B cell (primary cell): Measurements from ENCODE around the gene AGAP1. TPM values are rescaled to one million over a fixed set of nuclear protein-coding genes. Genes with fewer than 3 reads are reported as not detected.

ENCODE experiments used
- ATAC-seq: fragments of 200-7000 bp; cut with Tn5 transposase; one replicate; pipeline ENCODE4 v1.10.0; 2021; ENCODE audit warnings: low read depth, mild to moderate bottlenecking, moderate number of reproducible peaks, moderate library complexity
- CTCF ChIA-PET: fragments of 350-600 bp; sonication (Branson Sonifier 250); formaldehyde crosslinking; loops from one replicate; lab custom pipeline; 2021; ENCODE audit warnings: antibody characterized with exemption, inconsistent platforms; lab: Charles Lee
- POLR2A ChIA-PET: fragments of 350-600 bp; sonication (Branson Sonifier 250); formaldehyde crosslinking; loops from one replicate; lab custom pipeline; 2021; ENCODE audit warnings: antibody characterized with exemption; lab: Charles Lee
- DNase-seq: peaks from one replicate; pipeline ENCODE4 v3.0.0; 2013
- H2AFZ ChIP-seq: 2 replicates; pipeline ENCODE4 v1.6.1; 2012; ENCODE audit warnings: mild to moderate bottlenecking, low read depth, low read length; ENCODE audit not compliant: insufficient read depth, poor library complexity, severe bottlenecking
- H3K27ac ChIP-seq, 2 donors: 1 replicate in 1 of 2; 2 replicates in 1 of 2; pipeline ENCODE4 v1.5.1; 2012 to 2013; ENCODE audit warnings: low read length in 2 of 2, mild to moderate bottlenecking in 2 of 2, moderate library complexity in 1 of 2
- H3K27me3 ChIP-seq, 4 experiments: fragments of 200-600 bp in 1 of 4; sonication (generic) in 1 of 4; replicated peaks in 1 of 4; 1 replicate in 2 of 4; 2 replicates in 2 of 4; pipeline versions ENCODE4 v1.6.1 to v1.7.0; 2013 to 2016; ENCODE audit warnings: low read length in 3 of 4, mild to moderate bottlenecking in 2 of 4, mixed read lengths in 1 of 4, moderate library complexity in 1 of 4; ENCODE audit not compliant: insufficient read depth in 4 of 4, control insufficient read depth in 3 of 4; ENCODE audit errors: control extremely low read depth in 1 of 4
- H3K36me3 ChIP-seq, 2 experiments: replicated peaks in 1 of 2; 1 replicate in 1 of 2; 2 replicates in 1 of 2; pipeline versions ENCODE4 v1.6.1 to v1.7.1; 2013; ENCODE audit warnings: low read length in 1 of 2; ENCODE audit not compliant: insufficient read depth in 2 of 2, control insufficient read depth in 1 of 2; ENCODE audit errors: control extremely low read depth in 1 of 2, extremely low read depth in 1 of 2
- H3K4me1 ChIP-seq, 2 donors: fragments of 200-600 bp in 1 of 2; sonication (generic) in 1 of 2; 1 replicate in 1 of 2; 2 replicates in 1 of 2; pipeline versions ENCODE4 v1.5.1 to v1.6.1; 2013 to 2017; ENCODE audit warnings: low read length in 2 of 2; ENCODE audit not compliant: control insufficient read depth in 2 of 2, insufficient read depth in 2 of 2
- H3K4me2 ChIP-seq: replicated peaks from 2 replicates; pipeline ENCODE3; 2012; ENCODE audit warnings: mild to moderate bottlenecking, low read depth, low read length; ENCODE audit not compliant: poor library complexity, severe bottlenecking
- H3K4me3 ChIP-seq, 5 experiments: fragments of 200-600 bp in 1 of 5; sonication (generic) in 1 of 5; 1 replicate in 3 of 5; 2 replicates in 2 of 5; pipeline versions ENCODE4 v1.5.1 to v1.7.0; 2011 to 2016; ENCODE audit warnings: low read length in 4 of 5, mild to moderate bottlenecking in 4 of 5, low read depth in 2 of 5, control low read depth in 1 of 5, moderate library complexity in 1 of 5; ENCODE audit not compliant: insufficient read depth in 1 of 5; ENCODE audit errors: control extremely low read depth in 1 of 5, extremely low read depth in 1 of 5
- H3K79me2 ChIP-seq: fragments of 200-600 bp; sonication (generic); one replicate; pipeline ENCODE4 v1.6.0; 2016; ENCODE audit warnings: low read length; ENCODE audit not compliant: control insufficient read depth, insufficient read depth
- H3K9ac ChIP-seq: fragments of 200-600 bp; sonication (generic); 2 replicates; pipeline ENCODE4 v1.6.1; 2017; ENCODE audit warnings: mild to moderate bottlenecking, low read length, moderate library complexity
- H3K9me3 ChIP-seq, 3 donors: one replicate each; pipeline versions ENCODE4 v1.6.1 to v1.7.1; 2013; ENCODE audit warnings: low read length in 2 of 3; ENCODE audit not compliant: control insufficient read depth in 2 of 3, insufficient read depth in 1 of 3; ENCODE audit errors: control extremely low read depth in 1 of 3
- H4K20me1 ChIP-seq: 2 replicates; pipeline ENCODE4 v1.6.0; 2012; ENCODE audit warnings: mild to moderate bottlenecking, low read length; ENCODE audit not compliant: insufficient read depth, control insufficient read depth, poor library complexity, severe bottlenecking
- H3K27ac Mint-ChIP-seq: one replicate; pipeline ENCODE4 v1.8.0; 2021; ENCODE audit warnings: mixed read lengths
- H3K27me3 Mint-ChIP-seq: one replicate; pipeline ENCODE4 v1.8.0; 2021; ENCODE audit warnings: mixed read lengths
- H3K4me1 Mint-ChIP-seq: one replicate; pipeline ENCODE4 v1.8.0; 2021; ENCODE audit warnings: mixed read lengths
- H3K4me3 Mint-ChIP-seq: one replicate; pipeline ENCODE4 v1.8.0; 2021; ENCODE audit warnings: mixed read lengths
- H3K9me3 Mint-ChIP-seq: one replicate; pipeline ENCODE4 v1.8.0; 2022; ENCODE audit warnings: mixed read lengths; ENCODE audit not compliant: insufficient read depth
- CTCF ChIP-seq: fragments of 200-600 bp; IDR thresholded peaks from one replicate; pipeline ENCODE4 v1.8.0; 2022; ENCODE audit warnings: antibody characterized with exemption, mild to moderate bottlenecking
- EZH2 ChIP-seq: IDR thresholded peaks from 2 replicates; pipeline ENCODE4 v1.6.1; 2012; ENCODE audit warnings: borderline replicate concordance, low read depth, mild to moderate bottlenecking, moderate library complexity, low read length; ENCODE audit not compliant: insufficient read depth, poor library complexity, severe bottlenecking
- WGBS: methylation state at CpG from one replicate; pipeline ENCODE4 v1.1.5; 2013; ENCODE audit warnings: missing lambda C conversion rate; ENCODE audit not compliant: insufficient coverage; 5-methylcytosine and 5-hydroxymethylcytosine counted together
- intact Hi-C: fragments of 100-400 bp; cut with micrococcal nuclease; formaldehyde crosslinking; loops from one replicate; pipeline ENCODE4 v1.10.0; 2022
- polyA plus RNA-seq: library from polyadenylated mRNA; depleted of rRNA; stranded (reverse); fragments of >200 nt; gene quantifications from 2 replicates; pipeline ENCODE4 v1.2.3, GENCODE V29; 2012
- total RNA-seq, 2 donors: library from RNA; stranded (reverse); fragments of 120-200 nt in 1 of 2; gene quantifications; 1 replicate in 1 of 2; 2 replicates in 1 of 2; pipeline versions ENCODE4 v1.2.3 to v1.2.4, GENCODE V29; 2013 to 2022

The AGAP1 gene
- total and polyA plus RNA-seq, 2 donors (not counting 1 experiment from before 2014, with no cell fraction given): 0.01 TPM; not detected in 1

DNA sequence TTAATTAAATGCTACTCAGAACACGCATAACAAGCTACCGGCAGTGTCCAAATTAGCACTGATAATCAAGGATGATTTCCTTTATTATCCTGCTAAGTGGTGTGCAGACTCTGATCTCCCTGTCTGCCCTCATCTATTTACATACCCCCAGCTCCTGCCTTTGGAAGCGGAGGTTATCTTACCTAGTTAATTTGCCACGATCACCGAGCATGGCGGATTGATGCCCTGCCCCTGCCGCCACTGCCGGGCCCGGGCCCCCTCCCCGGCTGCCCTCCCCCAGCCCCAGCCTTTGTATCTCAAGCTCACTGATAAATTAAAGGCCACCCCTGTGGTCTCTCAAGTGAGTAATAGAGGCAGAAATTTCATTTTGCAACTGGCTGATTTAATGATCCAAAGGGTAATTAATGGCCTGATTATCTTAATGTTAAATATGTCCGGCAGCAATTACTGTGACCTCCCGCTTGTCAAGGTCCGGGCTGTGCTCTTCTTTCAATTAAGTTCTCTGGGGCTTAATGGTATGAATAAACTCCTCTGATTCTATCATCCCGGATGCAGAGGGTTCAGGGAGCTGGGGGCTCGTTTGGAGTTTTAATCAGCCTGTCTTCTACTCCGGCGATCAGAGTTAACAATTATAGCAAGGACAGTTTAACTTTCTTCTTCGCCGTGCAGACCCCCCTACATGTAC is 560.9 kb downstream of the AGAP1 start:
- H3K79me2 ChIP-seq: no peaks in the 10 kb centered on the region
- Mint-ChIP-seq H3K27me3 (peaks cover 18% of the 10 kb centered on the region), H3K4me1 (no peaks in the 10 kb centered on the region), H3K27ac (no peak overlapping the region), H3K4me3 (no peak overlapping the region), H3K9me3 (peaks cover 7% of the 10 kb centered on the region)
- ATAC-seq (no peak), DNase-seq (no peak)
- peaks cover 0 to 7% (median 5%) of the 10 kb centered on the region in 3 donors for H3K9me3 ChIP-seq
- intact Hi-C loops: no loop called here
- no peak overlapping the region for H3K9ac ChIP-seq
- H3K27me3 ChIP-seq: no peaks in the 10 kb centered on the region
- no peaks in the 10 kb centered on the region for H3K4me1 ChIP-seq
- ChIA-PET CTCF (no interaction called here), POLR2A (no interaction called here)
- TF ChIP-seq CTCF (no peak), EZH2 (no peak)
- H2AFZ ChIP-seq: no peak overlapping the region
- H4K20me1 ChIP-seq: no peaks in the 10 kb centered on the region
- no peak overlapping the region for H3K4me2 ChIP-seq
- WGBS: 71% methylated on average over 5 of the region's 19 CpGs
- H3K36me3 ChIP-seq: no peaks in the 10 kb centered on the region
- no peak overlapping the region for H3K4me3 ChIP-seq
- H3K27ac ChIP-seq: no peak overlapping the region

DNA sequence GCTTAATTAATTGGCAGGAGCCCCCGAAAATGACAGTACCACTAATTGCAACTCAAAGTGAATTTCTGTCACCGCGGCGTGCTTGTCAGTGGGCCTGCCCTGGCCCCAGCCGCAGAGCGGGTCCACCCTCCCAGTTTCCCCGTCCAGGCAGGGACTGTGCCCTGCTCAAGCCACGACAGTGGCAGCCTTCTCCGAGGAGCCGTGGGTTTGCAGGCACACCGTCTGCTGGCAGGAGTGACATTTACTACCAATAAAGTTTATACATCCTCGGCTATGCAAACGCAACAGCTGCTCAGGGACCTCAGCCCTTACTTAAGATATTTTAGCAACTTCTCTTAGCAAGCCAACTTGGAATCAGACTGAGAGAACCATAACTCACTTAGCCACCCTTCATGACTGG is 561.6 kb downstream of the AGAP1 start:
- no peaks in the 10 kb centered on the region for H4K20me1 ChIP-seq
- H3K27ac ChIP-seq: no peak overlapping the region
- no peak overlapping the region for H3K4me3 ChIP-seq
- no peaks in the 10 kb centered on the region for H3K79me2 ChIP-seq
- H3K4me3 Mint-ChIP-seq: no peak overlapping the region
- no peaks in the 10 kb centered on the region for H3K36me3 ChIP-seq
- no peak overlapping the region for H2AFZ ChIP-seq
- H3K27me3 ChIP-seq: no peaks in the 10 kb centered on the region
- H3K4me1 Mint-ChIP-seq: no peaks in the 10 kb centered on the region
- 76% methylated on average over 13 of the region's 13 CpGs for WGBS
- H3K4me1 ChIP-seq: no peaks in the 10 kb centered on the region
- no peak for ATAC-seq
- CTCF ChIA-PET: no interaction called here
- POLR2A ChIA-PET: no interaction called here
- intact Hi-C loops: no loop called here
- peaks cover 0 to 7% (median 5%) of the 10 kb centered on the region in 3 donors for H3K9me3 ChIP-seq
- no peak overlapping the region for H3K27ac Mint-ChIP-seq
- H3K9me3 Mint-ChIP-seq: peaks cover 7% of the 10 kb centered on the region
- no peak for TF ChIP-seq CTCF
- TF ChIP-seq EZH2: no peak
- no peak overlapping the region for H3K4me2 ChIP-seq
- H3K9ac ChIP-seq: no peak overlapping the region
- DNase-seq: no peak
- H3K27me3 Mint-ChIP-seq: peaks cover 18% of the 10 kb centered on the region
